Ishikawa (cell line): Measurements from ENCODE around the gene MEPCE.

ENCODE experiments used
- CEBPB ChIP-seq: IDR thresholded peaks from 2 replicates; pipeline ENCODE4 v1.6.1; 2012
- CREB1 ChIP-seq: IDR thresholded peaks from 2 replicates; pipeline ENCODE4 v1.6.1; 2012; ENCODE audit warnings: low read depth
- EGR1 ChIP-seq: IDR thresholded peaks from 2 replicates; pipeline ENCODE4 v1.6.1; 2012
- EP300 ChIP-seq: IDR thresholded peaks from 2 replicates; pipeline ENCODE4 v1.6.1; 2012; ENCODE audit warnings: borderline replicate concordance
- NFIC ChIP-seq: IDR thresholded peaks from 2 replicates; pipeline ENCODE4 v1.6.1; 2012
- RAD21 ChIP-seq: IDR thresholded peaks from 2 replicates; pipeline ENCODE4 v1.6.1; 2012; ENCODE audit warnings: low read depth
- TAF1 ChIP-seq: IDR thresholded peaks from 2 replicates; pipeline ENCODE4 v1.6.1; 2012; ENCODE audit warnings: low read depth, mild to moderate bottlenecking
- TCF12 ChIP-seq: IDR thresholded peaks from 2 replicates; pipeline ENCODE4 v1.6.1; 2012; ENCODE audit warnings: low read depth
- TEAD4 ChIP-seq: IDR thresholded peaks from 2 replicates; pipeline ENCODE4 v1.6.1; 2012
- YY1 ChIP-seq: IDR thresholded peaks from 2 replicates; pipeline ENCODE4 v1.6.1; 2012; ENCODE audit warnings: low read depth
- TF ChIP-seq, protein P1 (sequence below): IDR thresholded peaks from 2 replicates; pipeline ENCODE4 v1.6.1; 2012
- TF ChIP-seq, protein P2 (sequence below): IDR thresholded peaks from 2 replicates; pipeline ENCODE4 v1.6.1; 2012; ENCODE audit warnings: low read depth, mild to moderate bottlenecking
- TF ChIP-seq, protein P3 (sequence below): IDR thresholded peaks from 2 replicates; pipeline ENCODE4 v1.6.1; 2012

- TF ChIP-seq TCF12: no peak
- no peak for TF ChIP-seq EP300
- TF ChIP-seq TAF1: no peak
- TF ChIP-seq, protein P1, sequence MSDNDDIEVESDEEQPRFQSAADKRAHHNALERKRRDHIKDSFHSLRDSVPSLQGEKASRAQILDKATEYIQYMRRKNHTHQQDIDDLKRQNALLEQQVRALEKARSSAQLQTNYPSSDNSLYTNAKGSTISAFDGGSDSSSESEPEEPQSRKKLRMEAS: peak; percentile 44; the same call in 1 of the 2 replicates
- TF ChIP-seq YY1: no peak
- TF ChIP-seq RAD21: no peak
- TF ChIP-seq, protein P2, sequence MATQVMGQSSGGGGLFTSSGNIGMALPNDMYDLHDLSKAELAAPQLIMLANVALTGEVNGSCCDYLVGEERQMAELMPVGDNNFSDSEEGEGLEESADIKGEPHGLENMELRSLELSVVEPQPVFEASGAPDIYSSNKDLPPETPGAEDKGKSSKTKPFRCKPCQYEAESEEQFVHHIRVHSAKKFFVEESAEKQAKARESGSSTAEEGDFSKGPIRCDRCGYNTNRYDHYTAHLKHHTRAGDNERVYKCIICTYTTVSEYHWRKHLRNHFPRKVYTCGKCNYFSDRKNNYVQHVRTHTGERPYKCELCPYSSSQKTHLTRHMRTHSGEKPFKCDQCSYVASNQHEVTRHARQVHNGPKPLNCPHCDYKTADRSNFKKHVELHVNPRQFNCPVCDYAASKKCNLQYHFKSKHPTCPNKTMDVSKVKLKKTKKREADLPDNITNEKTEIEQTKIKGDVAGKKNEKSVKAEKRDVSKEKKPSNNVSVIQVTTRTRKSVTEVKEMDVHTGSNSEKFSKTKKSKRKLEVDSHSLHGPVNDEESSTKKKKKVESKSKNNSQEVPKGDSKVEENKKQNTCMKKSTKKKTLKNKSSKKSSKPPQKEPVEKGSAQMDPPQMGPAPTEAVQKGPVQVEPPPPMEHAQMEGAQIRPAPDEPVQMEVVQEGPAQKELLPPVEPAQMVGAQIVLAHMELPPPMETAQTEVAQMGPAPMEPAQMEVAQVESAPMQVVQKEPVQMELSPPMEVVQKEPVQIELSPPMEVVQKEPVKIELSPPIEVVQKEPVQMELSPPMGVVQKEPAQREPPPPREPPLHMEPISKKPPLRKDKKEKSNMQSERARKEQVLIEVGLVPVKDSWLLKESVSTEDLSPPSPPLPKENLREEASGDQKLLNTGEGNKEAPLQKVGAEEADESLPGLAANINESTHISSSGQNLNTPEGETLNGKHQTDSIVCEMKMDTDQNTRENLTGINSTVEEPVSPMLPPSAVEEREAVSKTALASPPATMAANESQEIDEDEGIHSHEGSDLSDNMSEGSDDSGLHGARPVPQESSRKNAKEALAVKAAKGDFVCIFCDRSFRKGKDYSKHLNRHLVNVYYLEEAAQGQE: no peak
- TF ChIP-seq EGR1: no peak
- no peak for TF ChIP-seq CEBPB
- TF ChIP-seq, protein P3, sequence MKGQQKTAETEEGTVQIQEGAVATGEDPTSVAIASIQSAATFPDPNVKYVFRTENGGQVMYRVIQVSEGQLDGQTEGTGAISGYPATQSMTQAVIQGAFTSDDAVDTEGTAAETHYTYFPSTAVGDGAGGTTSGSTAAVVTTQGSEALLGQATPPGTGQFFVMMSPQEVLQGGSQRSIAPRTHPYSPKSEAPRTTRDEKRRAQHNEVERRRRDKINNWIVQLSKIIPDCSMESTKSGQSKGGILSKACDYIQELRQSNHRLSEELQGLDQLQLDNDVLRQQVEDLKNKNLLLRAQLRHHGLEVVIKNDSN: no peak
- TF ChIP-seq NFIC: no peak
- TF ChIP-seq TEAD4: no peak
- no peak for TF ChIP-seq CREB1
Observed at GRCh38 chr7:100472121-100472851, 42.7 kb downstream of the MEPCE start.
